ENCODE measurements around the gene NFIB.

DNA sequence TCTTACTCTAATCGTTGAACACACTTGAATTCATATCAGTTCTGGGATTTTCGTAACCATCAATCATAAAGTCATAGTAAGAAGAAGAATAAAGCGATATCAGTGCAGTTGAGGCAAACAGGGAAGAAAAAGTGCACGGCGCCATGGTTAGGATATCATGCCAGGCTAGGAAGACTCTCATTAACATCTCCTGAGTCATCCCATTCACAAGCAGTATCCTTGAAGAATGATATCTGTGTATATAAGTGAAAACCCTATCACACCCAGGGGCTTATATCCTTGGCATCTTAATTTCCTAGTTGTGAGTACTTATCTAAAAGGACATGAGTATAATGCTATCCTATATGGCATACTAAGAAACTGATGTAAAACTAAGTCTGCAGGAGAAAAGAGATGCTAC is 38.6 kb downstream of the NFIB start:
- TF ChIP-seq CTCF (conservative IDR thresholded peaks at IDR 0.05; ENCODE audit: low read length) = no peak
- no peak for TF ChIP-seq EZH2phosphoT487 (IDR thresholded peaks at IDR 0.05; ENCODE audit: borderline replicate concordance, low read depth, low read length)
